HepG2 (cell line): Measurements from ENCODE around the gene IMP3. TPM values are rescaled to one million over a fixed set of nuclear protein-coding genes. Genes with fewer than 3 reads are reported as not detected.

Experiments
- ATAC-seq: fragments of 200-7000 bp; cut with Tn5 transposase; 3 replicates; pipeline ENCODE4 v1.9.1; 2020; ENCODE audit warnings: mild to moderate bottlenecking, moderate library complexity
- BruUV-seq: library from RNA; stranded (reverse); fragments of 400-500 nt; replicated peaks from 2 replicates; lab custom pipeline; 2021; lab: Mats Ljungman, UMichigan
- CTCF ChIA-PET: fragments of 300-600 bp; formaldehyde crosslinking; extraction: SDS; loops from one replicate; lab custom pipeline; 2021; ENCODE audit warnings: low total read pairs, inconsistent platforms, low intra/inter-chr PET ratio; lab: Yijun Ruan, JAX
- POLR2A ChIA-PET: fragments of 350-600 bp; sonication (Branson Sonifier 250); formaldehyde crosslinking; loops from one replicate; lab custom pipeline; 2020; ENCODE audit warnings: antibody characterized with exemption, inconsistent platforms; lab: Yijun Ruan, JAX
- DNase-seq: peaks from one replicate; pipeline ENCODE4 v3.0.0-alpha.2; 2015; ENCODE audit warnings: low spot score
- FAIRE-seq: peaks from 3 replicates; lab custom pipeline; 2011; peaks lifted over from hg19 to GRCh38; lab: Jason Lieb, UNC
- H2AFZ ChIP-seq: one replicate; pipeline ENCODE4 v1.6.1; 2011; ENCODE audit warnings: low read length, inconsistent platforms
- H3K27ac ChIP-seq: fragments of 300-600 bp; 3 replicates; pipeline ENCODE4 v1.8.0; 2011; ENCODE audit warnings: mixed run types, mild to moderate bottlenecking, mixed read lengths, low read length, inconsistent platforms; ENCODE audit not compliant: insufficient read depth; ENCODE audit errors: extremely low read length
- H3K27me3 ChIP-seq, 2 experiments: fragments of 200-600 bp in 1 of 2; 2 replicates in 1 of 2; 3 replicates in 1 of 2; pipeline versions ENCODE4 v1.6.0 to v1.8.0; 2011; ENCODE audit warnings: low read length in 2 of 2, mild to moderate bottlenecking in 2 of 2, moderate library complexity in 2 of 2, inconsistent platforms in 1 of 2; ENCODE audit not compliant: insufficient read depth in 2 of 2, control insufficient read depth in 1 of 2
- H3K36me3 ChIP-seq, 2 experiments: fragments of 200-600 bp in 1 of 2; replicated peaks in 1 of 2; 2 replicates in 1 of 2; 3 replicates in 1 of 2; pipeline versions ENCODE4 v1.5.1 to v1.8.0; 2011; ENCODE audit warnings: low read length in 2 of 2, inconsistent platforms in 1 of 2; ENCODE audit not compliant: insufficient read depth in 2 of 2, control insufficient read depth in 1 of 2
- H3K4me1 ChIP-seq: 2 replicates; pipeline ENCODE4 v1.5.1; 2012; ENCODE audit warnings: low read length, inconsistent platforms; ENCODE audit not compliant: insufficient read depth
- H3K4me2 ChIP-seq: 2 replicates; pipeline ENCODE4 v1.6.0; 2011; ENCODE audit warnings: low read depth, low read length, inconsistent platforms
- H3K4me3 ChIP-seq, 3 experiments: fragments of 200-600 bp in 1 of 3; sonication (generic), shearing (Covaris generic) in 1 of 3; replicated peaks in 1 of 3; 2 replicates each; pipeline ENCODE4 v1.5.1; 2011 to 2016; ENCODE audit warnings: low read length in 3 of 3, inconsistent platforms in 2 of 3, low read depth in 2 of 3, mild to moderate bottlenecking in 2 of 3, control low read depth in 1 of 3, mixed read lengths in 1 of 3; ENCODE audit not compliant: insufficient read depth in 1 of 3
- H3K79me2 ChIP-seq: one replicate; pipeline ENCODE4 v1.6.1; 2011; ENCODE audit warnings: low read length, inconsistent platforms; ENCODE audit not compliant: insufficient read depth
- H3K9ac ChIP-seq: 2 replicates; pipeline ENCODE4 v1.6.0; 2011; ENCODE audit warnings: mild to moderate bottlenecking, low read depth, low read length, inconsistent platforms; ENCODE audit not compliant: insufficient read depth
- H3K9me3 ChIP-seq: 2 replicates; pipeline ENCODE4 v1.5.1; 2012; ENCODE audit warnings: mild to moderate bottlenecking, low read length
- H4K20me1 ChIP-seq: 2 replicates; pipeline ENCODE4 v1.6.0; 2011; ENCODE audit warnings: inconsistent platforms, mild to moderate bottlenecking, low read length, moderate library complexity; ENCODE audit not compliant: insufficient read depth
- AGO2 ChIP-seq: fragments of 200-400 bp; formaldehyde crosslinking; optimal IDR thresholded peaks from 2 replicates; pipeline ENCODE3; 2017; ENCODE audit warnings: mild to moderate bottlenecking, low read depth, low read length, moderate library complexity
- DR1 ChIP-seq: sonication (generic); formaldehyde crosslinking; IDR thresholded peaks from 2 replicates; pipeline ENCODE4 v1.8.0; 2021; ENCODE audit warnings: mild to moderate bottlenecking, missing genetic modification reagents, inconsistent platforms
- EHMT2 ChIP-seq: fragments of 200-600 bp; sonication (generic); IDR thresholded peaks from 2 replicates; pipeline ENCODE4 v1.7.0; 2017; ENCODE audit warnings: antibody characterized with exemption, low read depth, low read length, borderline replicate concordance
- FOXM1 ChIP-seq: sonication (generic); formaldehyde crosslinking; IDR thresholded peaks from 2 replicates; pipeline ENCODE4 v1.5.0; 2020; ENCODE audit warnings: missing genetic modification reagents
- HOXA9 ChIP-seq: sonication (generic); formaldehyde crosslinking; IDR thresholded peaks from 2 replicates; pipeline ENCODE4 v1.8.1; 2022; ENCODE audit warnings: missing genetic modification reagents, mild to moderate bottlenecking, moderate library complexity, borderline replicate concordance
- JUN ChIP-seq: sonication (generic); formaldehyde crosslinking; IDR thresholded peaks from 2 replicates; pipeline ENCODE4 v1.4.0; 2020; ENCODE audit warnings: mild to moderate bottlenecking, missing genetic modification reagents
- MAFG ChIP-seq: sonication (generic); formaldehyde crosslinking; IDR thresholded peaks from 2 replicates; pipeline ENCODE4 v1.5.1; 2020; ENCODE audit warnings: mild to moderate bottlenecking, missing genetic modification reagents
- MLX ChIP-seq: IDR thresholded peaks from 2 replicates; pipeline ENCODE4 v1.6.1; 2016
- NRL ChIP-seq: sonication (generic); formaldehyde crosslinking; IDR thresholded peaks from 2 replicates; pipeline ENCODE4 v1.5.0; 2020; ENCODE audit warnings: missing genetic modification reagents, mild to moderate bottlenecking, moderate library complexity, borderline replicate concordance
- PLSCR1 ChIP-seq: sonication (generic); formaldehyde crosslinking; IDR thresholded peaks from 2 replicates; pipeline ENCODE4 v1.5.0; 2020; ENCODE audit warnings: missing genetic modification reagents, mild to moderate bottlenecking, borderline replicate concordance
- SIX4 ChIP-seq: sonication (generic); formaldehyde crosslinking; IDR thresholded peaks from 2 replicates; pipeline ENCODE4 v1.4.0; 2020; ENCODE audit warnings: missing genetic modification reagents
- ZNF232 ChIP-seq: sonication (generic); formaldehyde crosslinking; IDR thresholded peaks from 2 replicates; pipeline ENCODE4 v1.4.0; 2020; ENCODE audit warnings: missing genetic modification reagents, borderline replicate concordance
- ZNF251 ChIP-seq: sonication (generic); formaldehyde crosslinking; IDR thresholded peaks from 2 replicates; pipeline ENCODE4 v1.9.0; 2021; ENCODE audit warnings: mild to moderate bottlenecking, missing genetic modification reagents
- ZNF326 ChIP-seq: sonication (generic); formaldehyde crosslinking; IDR thresholded peaks from 2 replicates; pipeline ENCODE4 v1.4.0; 2020; ENCODE audit warnings: missing genetic modification reagents, borderline replicate concordance
- ZNF337 ChIP-seq: sonication (generic); formaldehyde crosslinking; IDR thresholded peaks from 2 replicates; pipeline ENCODE4 v1.5.1; 2020; ENCODE audit warnings: missing genetic modification reagents, low read depth, mild to moderate bottlenecking, borderline replicate concordance
- ZNF619 ChIP-seq: sonication (generic); formaldehyde crosslinking; IDR thresholded peaks from 2 replicates; pipeline ENCODE4 v1.4.0; 2020; ENCODE audit warnings: mild to moderate bottlenecking, missing genetic modification reagents
- ZNF772 ChIP-seq: sonication (generic); formaldehyde crosslinking; IDR thresholded peaks from 2 replicates; pipeline ENCODE4 v1.5.0; 2020; ENCODE audit warnings: mild to moderate bottlenecking, missing genetic modification reagents
- WGBS: methylation state at CpG from one replicate; pipeline ENCODE4 v1.1.6; 2017; ENCODE audit warnings: low lambda C conversion rate; 5-methylcytosine and 5-hydroxymethylcytosine counted together
- in situ Hi-C: cut with HindIII; loops from 2 replicates; pipeline ENCODE4 v1.10.0; 2017; ENCODE audit warnings: low pct_unique_long_range_greater_than_20kb; ENCODE audit not compliant: extremely low pct_ligation_motif_present
- intact Hi-C: fragments of 100-400 bp; cut with micrococcal nuclease; formaldehyde crosslinking; loops from one replicate; pipeline ENCODE4 v1.10.0; 2022; ENCODE audit not compliant: unreplicated experiment
- polyA plus RNA-seq, 8 experiments: library from polyadenylated mRNA; depleted of rRNA in 3 of 8; stranded (reverse) in 7 of 8; unstranded in 1 of 8; fragments of >200 nt; fragmentation: Illumina TruSeq in 4 of 8; extraction: Trizol in 4 of 8; gene quantifications; 2 replicates each; pipeline versions ENCODE4 v1.2.1 to v1.2.3, GENCODE V29; 2011 to 2016; ENCODE audit warnings: low read depth in 4 of 8, missing spikeins in 1 of 8, mixed read lengths in 1 of 8; ENCODE audit not compliant: insufficient read depth in 1 of 8
- total RNA-seq, 5 experiments: library from RNA; depleted of rRNA; stranded (reverse); fragments of >200 nt; fragmentation: Illumina TruSeq; extraction: Trizol; gene quantifications; 2 replicates each; pipeline ENCODE4 v1.2.3, GENCODE V29; 2016; ENCODE audit warnings: low read depth in 1 of 5
- TF ChIP-seq, protein P1 (sequence below): sonication (generic); formaldehyde crosslinking; IDR thresholded peaks from 2 replicates; pipeline ENCODE4 v1.5.1; 2020; ENCODE audit warnings: mild to moderate bottlenecking, missing genetic modification reagents, moderate library complexity

Gene IMP3
- total and polyA plus RNA-seq, 2 of the 13 experiments (the other 11 are each of a cell fraction or from before 2014, with no cell fraction given): 38.3 to 143 TPM

GRCh38 chr15:75599401-75599800 lies 40.6 kb downstream of the IMP3 start:
- no peak overlapping the region for H3K4me3 ChIP-seq
- no peak overlapping the region for H3K27ac ChIP-seq
- H2AFZ ChIP-seq: no peak overlapping the region
- WGBS: 57% methylated on average over 2 of the region's 2 CpGs
- ATAC-seq (no peak), FAIRE-seq (no peak), DNase-seq (no peak)
- TF ChIP-seq MLX (CRISPR knock-in tag) (no peak), EHMT2 (no peak), SIX4 (CRISPR knock-in tag) (no peak), AGO2 (no peak)
- TF ChIP-seq, protein P1, sequence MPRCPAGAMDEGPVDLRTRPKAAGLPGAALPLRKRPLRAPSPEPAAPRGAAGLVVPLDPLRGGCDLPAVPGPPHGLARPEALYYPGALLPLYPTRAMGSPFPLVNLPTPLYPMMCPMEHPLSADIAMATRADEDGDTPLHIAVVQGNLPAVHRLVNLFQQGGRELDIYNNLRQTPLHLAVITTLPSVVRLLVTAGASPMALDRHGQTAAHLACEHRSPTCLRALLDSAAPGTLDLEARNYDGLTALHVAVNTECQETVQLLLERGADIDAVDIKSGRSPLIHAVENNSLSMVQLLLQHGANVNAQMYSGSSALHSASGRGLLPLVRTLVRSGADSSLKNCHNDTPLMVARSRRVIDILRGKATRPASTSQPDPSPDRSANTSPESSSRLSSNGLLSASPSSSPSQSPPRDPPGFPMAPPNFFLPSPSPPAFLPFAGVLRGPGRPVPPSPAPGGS (CRISPR knock-in tag): no peak
- H3K27me3 ChIP-seq: no peaks in the 10 kb centered on the region
- no peaks in the 10 kb centered on the region for H3K79me2 ChIP-seq
- H3K4me2 ChIP-seq: no peak overlapping the region
- no peaks in the 10 kb centered on the region for H3K9me3 ChIP-seq
- ChIA-PET POLR2A (no interaction called here), CTCF (no interaction called here)
- no peaks in the 10 kb centered on the region for H4K20me1 ChIP-seq
- no peaks in the 10 kb centered on the region for H3K4me1 ChIP-seq
- in situ Hi-C loops (no loop called here), intact Hi-C loops (no loop called here)
- H3K36me3 ChIP-seq: peaks cover 10 to 24% of the 10 kb centered on the region in 2 experiments; a peak in 4 of 5 replicates
- no peak overlapping the region for H3K9ac ChIP-seq
- BruUV-seq: no TSS peak

GRCh38 chr15:75598361-75598760 lies 41.7 kb downstream of the IMP3 start:
- CTCF ChIA-PET: no interaction called here
- 87% methylated on average over 4 of the region's 4 CpGs for WGBS
- intact Hi-C loops: no loop called here
- H2AFZ ChIP-seq: no peak overlapping the region
- H3K4me2 ChIP-seq: no peak overlapping the region
- no peaks in the 10 kb centered on the region for H3K79me2 ChIP-seq
- H3K36me3 ChIP-seq: peaks cover 8 to 24% of the 10 kb centered on the region in 2 experiments; a peak in 4 of 5 replicates
- BruUV-seq: no TSS peak
- DNase-seq (no peak), FAIRE-seq (no peak), ATAC-seq (no peak)
- H3K4me1 ChIP-seq: no peaks in the 10 kb centered on the region
- no peak overlapping the region for H3K4me3 ChIP-seq
- H3K9ac ChIP-seq: no peak overlapping the region
- H3K27me3 ChIP-seq: no peaks in the 10 kb centered on the region
- in situ Hi-C loops: no loop called here
- no peak overlapping the region for H3K27ac ChIP-seq
- no peaks in the 10 kb centered on the region for H4K20me1 ChIP-seq
- H3K9me3 ChIP-seq: no peaks in the 10 kb centered on the region
- POLR2A ChIA-PET: no interaction called here
- TF ChIP-seq NRL (no peak), HOXA9 (CRISPR knock-in tag) (no peak), FOXM1 (CRISPR knock-in tag) (no peak), PLSCR1 (CRISPR knock-in tag) (no peak), JUN (CRISPR knock-in tag) (no peak), ZNF251 (CRISPR knock-in tag) (no peak), ZNF619 (CRISPR knock-in tag) (no peak), ZNF232 (CRISPR knock-in tag) (no peak), ZNF337 (no peak), ZNF326 (CRISPR knock-in tag) (no peak), DR1 (CRISPR knock-in tag) (no peak), MAFG (CRISPR knock-in tag) (no peak), ZNF772 (CRISPR knock-in tag) (no peak)
